Spleen (tissue), 11 donors: ENCODE data around the gene QKI. TPM values are rescaled to one million over a fixed set of nuclear protein-coding genes. Genes with fewer than 3 reads are reported as not detected.

Experiments
- DNase-seq: peaks from one replicate; pipeline ENCODE4 v3.0.0-alpha.2; 2020
- H3K27ac ChIP-seq, 8 donors: fragments of 200-600 bp; sonication (generic) in 7 of 8; 1 replicate in 4 of 8; 2 replicates in 4 of 8; pipeline versions ENCODE4 v1.5.0 to v1.8.0; 2016 to 2021; ENCODE audit warnings: inconsistent platforms in 4 of 8, mild to moderate bottlenecking in 4 of 8, moderate library complexity in 1 of 8
- H3K27me3 ChIP-seq, 7 donors: fragments of 200-600 bp; sonication (generic) in 6 of 7; replicated peaks in 1 of 7; 1 replicate in 4 of 7; 2 replicates in 3 of 7; pipeline versions ENCODE4 v1.5.0 to v1.8.0; 2016 to 2021; ENCODE audit warnings: inconsistent platforms in 3 of 7, mild to moderate bottlenecking in 1 of 7
- H3K36me3 ChIP-seq, 6 donors: fragments of 200-600 bp; sonication (generic) in 5 of 6; 1 replicate in 4 of 6; 2 replicates in 2 of 6; pipeline versions ENCODE4 v1.5.0 to v1.8.0; 2016 to 2021; ENCODE audit warnings: inconsistent platforms in 2 of 6
- H3K4me1 ChIP-seq, 6 donors: fragments of 200-600 bp; sonication (generic) in 5 of 6; 1 replicate in 3 of 6; 2 replicates in 3 of 6; pipeline versions ENCODE4 v1.5.0 to v1.8.0; 2016 to 2021; ENCODE audit warnings: inconsistent platforms in 3 of 6
- H3K4me3 ChIP-seq, 8 donors: fragments of 200-600 bp; sonication (generic) in 7 of 8; 1 replicate in 4 of 8; 2 replicates in 4 of 8; pipeline versions ENCODE4 v1.5.0 to v1.8.0; 2016 to 2021; ENCODE audit warnings: inconsistent platforms in 4 of 8, mild to moderate bottlenecking in 4 of 8, moderate library complexity in 2 of 8
- H3K9me3 ChIP-seq, 8 donors: fragments of 200-600 bp; sonication (generic) in 7 of 8; 1 replicate in 4 of 8; 2 replicates in 4 of 8; pipeline versions ENCODE4 v1.5.0 to v1.8.0; 2016 to 2021; ENCODE audit warnings: inconsistent platforms in 4 of 8
- POLR2A ChIP-seq, 3 donors: fragments of 450-650 bp; IDR thresholded peaks; one replicate each; pipeline ENCODE4 v1.5.1; 2017; ENCODE audit warnings: antibody characterized with exemption in 3 of 3, mild to moderate bottlenecking in 1 of 3
- POLR2AphosphoS5 ChIP-seq, 3 donors: sonication (generic); formaldehyde crosslinking; IDR thresholded peaks; one replicate each; pipeline ENCODE4 v1.5.1; 2017; ENCODE audit warnings: antibody characterized with exemption in 3 of 3
- WGBS, 5 donors: extraction: QIAGEN DNeasy Blood & Tissue Kit in 3 of 5; methylation state at CpG; one replicate each; pipeline versions ENCODE4 v1.1.5 to v1.1.7; 2013 to 2018; 5-methylcytosine and 5-hydroxymethylcytosine counted together
- intact Hi-C: fragments of 100-400 bp; cut with DNase I; formaldehyde crosslinking; loops from one replicate; pipeline ENCODE4 v1.15.0; 2023; ENCODE audit warnings: low total_unique reads
- polyA plus RNA-seq, 3 donors: library from polyadenylated mRNA; stranded (reverse); fragments of 200-250 nt; gene quantifications; one replicate each; pipeline ENCODE4 v1.2.1, GENCODE V29; 2013
- total RNA-seq, 7 donors: library from RNA; depleted of rRNA in 3 of 7; stranded (reverse); fragments of >200 nt in 3 of 7; fragmentation: NEBNext Ultra II Directional in 4 of 7; extraction: Animal tissue kit (Norgen Biotek cat#: 25700) in 4 of 7; gene quantifications; one replicate each; pipeline versions ENCODE4 v1.1.0 to v1.2.1, GENCODE V29; 2016 to 2021
- TF ChIP-seq, protein P1 (sequence below), 11 experiments: fragments of 200-600 bp in 7 of 11; fragments of 450-650 bp in 4 of 11; sonication (generic) in 4 of 11; IDR thresholded peaks in 8 of 11; conservative IDR thresholded peaks in 3 of 11; 1 replicate in 7 of 11; 2 replicates in 4 of 11; pipeline versions ENCODE4 v1.4.0 to v1.8.0; 2016 to 2021; ENCODE audit warnings: antibody characterized with exemption in 11 of 11, inconsistent platforms in 4 of 11, mild to moderate bottlenecking in 1 of 11
- donor health status: healthy with polysubstance abuse.
- donor health status: DM: no; HTN: no; CAD: no; lungs with moderate emphysema.
- donor health status: DM: no; HTN: no; CAD: no.
- donor health status: Bipolar disorder and iron deficiency.
- donor health status: healthy.
- donor health status: DM: no; HTN: no; CAD: no.
- donor health status: DM: yes; HTN: yes; CAD: no.

Gene QKI
- total and polyA plus RNA-seq, 10 donors: 11.3 to 217 (median 180) TPM

DNA sequence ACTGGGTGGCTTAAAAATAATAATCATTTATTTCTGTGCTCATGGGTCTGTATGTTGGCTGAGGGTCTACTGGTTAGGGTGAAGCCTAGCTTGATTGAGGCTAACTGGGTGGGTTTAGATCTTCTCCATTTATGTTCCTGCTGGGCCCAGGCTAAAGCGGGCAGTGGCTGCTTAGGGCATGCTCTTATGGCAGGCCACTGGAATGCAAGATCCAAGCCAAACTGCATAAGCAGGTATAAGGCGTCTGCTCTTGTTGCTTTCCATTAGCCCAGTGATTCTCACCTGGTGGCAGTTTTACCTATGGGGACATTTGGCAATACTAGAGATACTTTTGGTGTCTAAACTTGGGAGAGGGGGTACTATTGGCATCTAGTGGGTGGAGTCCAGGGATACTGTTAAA lies 44.5 kb downstream of the QKI start:
- Histone ChIP-seq H3K4me1 (peaks cover 22 to 91% (median 59%) of the 10 kb centered on the region in 6 donors), H3K27ac (peak overlapping the region in 7 of 8 donors; percentile 11 to 82 (median 80)), H3K36me3 (peaks cover 0 to 14% (median 2%) of the 10 kb centered on the region in 6 donors), H3K27me3 (no peaks in the 10 kb centered on the region), H3K4me3 (peak overlapping the region in 1 of 8 donors; percentile 63), H3K9me3 (no peaks in the 10 kb centered on the region)
- intact Hi-C loops: no loop called here
- WGBS, 5 donors: 94 to 100% (median 96%) methylated on average over 2 of the region's 2 CpGs
- TF ChIP-seq POLR2AphosphoS5 (IDR thresholded peaks at IDR 0.05) (no peak), POLR2A (IDR thresholded peaks at IDR 0.05) (no peak)
- TF ChIP-seq, protein P1, sequence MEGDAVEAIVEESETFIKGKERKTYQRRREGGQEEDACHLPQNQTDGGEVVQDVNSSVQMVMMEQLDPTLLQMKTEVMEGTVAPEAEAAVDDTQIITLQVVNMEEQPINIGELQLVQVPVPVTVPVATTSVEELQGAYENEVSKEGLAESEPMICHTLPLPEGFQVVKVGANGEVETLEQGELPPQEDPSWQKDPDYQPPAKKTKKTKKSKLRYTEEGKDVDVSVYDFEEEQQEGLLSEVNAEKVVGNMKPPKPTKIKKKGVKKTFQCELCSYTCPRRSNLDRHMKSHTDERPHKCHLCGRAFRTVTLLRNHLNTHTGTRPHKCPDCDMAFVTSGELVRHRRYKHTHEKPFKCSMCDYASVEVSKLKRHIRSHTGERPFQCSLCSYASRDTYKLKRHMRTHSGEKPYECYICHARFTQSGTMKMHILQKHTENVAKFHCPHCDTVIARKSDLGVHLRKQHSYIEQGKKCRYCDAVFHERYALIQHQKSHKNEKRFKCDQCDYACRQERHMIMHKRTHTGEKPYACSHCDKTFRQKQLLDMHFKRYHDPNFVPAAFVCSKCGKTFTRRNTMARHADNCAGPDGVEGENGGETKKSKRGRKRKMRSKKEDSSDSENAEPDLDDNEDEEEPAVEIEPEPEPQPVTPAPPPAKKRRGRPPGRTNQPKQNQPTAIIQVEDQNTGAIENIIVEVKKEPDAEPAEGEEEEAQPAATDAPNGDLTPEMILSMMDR (IDR thresholded peaks at IDR 0.05 in 8 of 11, conservative IDR thresholded peaks at IDR 0.05 in 3 of 11): no peak
- peak; percentile 41 for DNase-seq

DNA sequence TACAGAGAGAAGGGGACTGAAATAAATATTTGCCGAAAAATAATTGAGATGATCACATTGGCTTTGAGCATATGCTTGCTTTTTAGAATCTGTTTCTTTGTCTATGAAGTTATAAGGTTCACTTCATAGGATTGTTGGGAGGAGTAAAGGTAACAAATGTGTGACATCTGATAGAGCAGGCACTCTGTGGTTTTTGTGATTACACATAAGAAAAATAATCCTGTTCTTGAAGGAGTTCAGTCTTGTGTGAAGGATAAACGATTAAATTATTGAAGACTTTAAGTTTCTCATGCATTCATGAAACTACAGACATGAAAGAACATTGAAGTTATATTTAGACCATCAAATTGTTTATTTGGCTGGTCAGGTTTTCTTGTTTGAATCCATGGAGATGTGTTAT lies 45.0 kb downstream of the QKI start:
- no peak for DNase-seq
- intact Hi-C loops: no loop called here
- peak overlapping the region in 1 of 8 donors; percentile 63 for H3K4me3 ChIP-seq
- H3K27me3 ChIP-seq: no peaks in the 10 kb centered on the region
- no peaks in the 10 kb centered on the region for H3K9me3 ChIP-seq
- H3K36me3 ChIP-seq: peaks cover 0 to 14% (median 2%) of the 10 kb centered on the region in 6 donors
- H3K4me1 ChIP-seq: peaks cover 22 to 87% (median 59%) of the 10 kb centered on the region in 6 donors
- TF ChIP-seq, protein P1 (IDR thresholded peaks at IDR 0.05 in 8 of 11, conservative IDR thresholded peaks at IDR 0.05 in 3 of 11): no peak
- TF ChIP-seq POLR2A (IDR thresholded peaks at IDR 0.05) (no peak), POLR2AphosphoS5 (IDR thresholded peaks at IDR 0.05) (no peak)
- peak overlapping the region; percentile 7 to 82 (median 72) for H3K27ac ChIP-seq
- 59 to 77% (median 73%) methylated on average over 2 of the region's 2 CpGs for WGBS, 5 donors

DNA sequence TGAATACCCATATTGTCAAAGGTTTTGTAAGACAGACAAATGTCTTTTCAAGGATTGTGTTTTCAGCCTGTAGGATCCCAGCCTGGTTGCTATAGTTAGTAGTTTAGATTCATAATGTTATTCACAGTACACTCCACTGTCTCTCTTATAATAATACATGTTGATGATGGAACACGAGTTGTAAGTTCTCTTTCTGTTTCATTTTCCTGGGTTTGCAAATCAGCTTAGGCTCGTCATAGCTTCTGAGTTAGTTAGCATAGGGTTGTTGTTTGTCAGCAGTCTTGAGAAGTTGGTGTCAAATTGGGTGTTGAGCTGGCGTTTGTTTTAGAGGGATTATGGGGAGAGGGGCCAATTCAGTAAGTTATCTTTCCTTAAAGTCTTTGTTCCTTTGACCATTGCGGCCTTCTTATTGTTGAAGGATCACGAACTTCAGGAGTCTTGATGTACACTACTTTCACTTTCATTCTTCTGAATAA lies 45.8 kb downstream of the QKI start:
- Histone ChIP-seq H3K4me3 (peak overlapping the region; percentile 13 to 63 (median 32)), H3K4me1 (peaks cover 22 to 83% (median 59%) of the 10 kb centered on the region in 6 donors), H3K27me3 (no peaks in the 10 kb centered on the region), H3K9me3 (no peaks in the 10 kb centered on the region), H3K27ac (peak overlapping the region; percentile 7 to 82 (median 72)), H3K36me3 (peaks cover 0 to 11% (median 2%) of the 10 kb centered on the region in 6 donors)
- WGBS, 5 donors: 13 to 24% (median 19%) methylated on average over 5 of the region's 5 CpGs
- TF ChIP-seq POLR2A (IDR thresholded peaks at IDR 0.05) (no peak), POLR2AphosphoS5 (IDR thresholded peaks at IDR 0.05) (no peak)
- TF ChIP-seq, protein P1 (IDR thresholded peaks at IDR 0.05 in 8 of 11, conservative IDR thresholded peaks at IDR 0.05 in 3 of 11): no peak
- intact Hi-C loops: no loop called here
- DNase-seq: no peak

DNA sequence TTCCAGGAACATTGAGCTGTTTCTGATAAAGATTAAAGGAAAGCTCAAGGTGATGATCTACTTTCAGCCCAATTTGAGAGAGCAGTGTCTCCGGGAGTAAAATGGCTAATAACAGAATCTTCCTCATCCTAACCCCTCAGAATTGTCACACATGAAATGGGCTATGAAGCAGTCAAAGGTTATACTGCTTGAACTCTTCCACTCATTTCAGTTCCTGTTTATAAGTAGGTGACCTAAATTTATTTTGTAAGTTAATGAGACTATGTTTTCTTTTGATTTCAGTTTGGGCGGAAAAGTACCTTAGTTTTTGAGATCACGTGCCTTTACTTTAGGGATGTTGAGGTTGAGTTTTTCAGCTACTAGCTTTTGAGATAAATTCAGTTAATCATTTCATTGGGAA lies 47.2 kb downstream of the QKI start:
- Histone ChIP-seq H3K4me3 (no peak overlapping the region), H3K9me3 (no peaks in the 10 kb centered on the region), H3K4me1 (peaks cover 22 to 77% (median 54%) of the 10 kb centered on the region in 6 donors), H3K27ac (peak overlapping the region in 4 of 8 donors; percentile 0 to 82 (median 58)), H3K27me3 (no peaks in the 10 kb centered on the region), H3K36me3 (peaks cover 0 to 7% (median 0%) of the 10 kb centered on the region in 6 donors)
- intact Hi-C loops: no loop called here
- 61 to 70% (median 63%) methylated on average over 3 of the region's 3 CpGs for WGBS, 5 donors
- DNase-seq: no peak
- TF ChIP-seq, protein P1 (IDR thresholded peaks at IDR 0.05 in 8 of 11, conservative IDR thresholded peaks at IDR 0.05 in 3 of 11): no peak
- TF ChIP-seq POLR2AphosphoS5 (IDR thresholded peaks at IDR 0.05) (no peak), POLR2A (IDR thresholded peaks at IDR 0.05) (no peak)
